ENCODE results near the gene AGPAT4.

GRCh38 chr6:161169696-161170095, 104.2 kb downstream of the AGPAT4 start:
- no peak for TF ChIP-seq CTCF (IDR thresholded peaks at IDR 0.05)
- no peak for TF ChIP-seq POLR2A (IDR thresholded peaks at IDR 0.05)
- no peak for TF ChIP-seq EP300 (IDR thresholded peaks at IDR 0.05)
